Endodermal cell (in vitro differentiated cells): ENCODE results near the gene GSG1L. TPM values are rescaled to one million over a fixed set of nuclear protein-coding genes. Genes with fewer than 3 reads are reported as not detected.

Source experiments
- DNase-seq: peaks from one replicate; pipeline ENCODE4 v3.0.0-alpha.2; 2017
- H3K27ac ChIP-seq: 2 replicates; pipeline ENCODE4 v1.5.1; 2013; ENCODE audit warnings: mild to moderate bottlenecking, low read depth, low read length, moderate library complexity
- H3K27me3 ChIP-seq: 2 replicates; pipeline ENCODE4 v1.6.1; 2013; ENCODE audit warnings: mild to moderate bottlenecking, low read length, moderate library complexity; ENCODE audit not compliant: insufficient read depth, control insufficient read depth, poor library complexity, severe bottlenecking
- H3K36me3 ChIP-seq: 2 replicates; pipeline ENCODE4 v1.7.0; 2013; ENCODE audit warnings: mild to moderate bottlenecking, low read length, moderate library complexity; ENCODE audit not compliant: control insufficient read depth, insufficient read depth
- H3K4me1 ChIP-seq: one replicate; pipeline ENCODE4 v1.7.0; 2013; ENCODE audit warnings: low read length; ENCODE audit not compliant: control insufficient read depth, insufficient read depth
- H3K4me3 ChIP-seq: 2 replicates; pipeline ENCODE4 v1.5.1; 2013; ENCODE audit warnings: mild to moderate bottlenecking, low read length, moderate library complexity
- H3K9ac ChIP-seq: 2 replicates; pipeline ENCODE4 v1.6.1; 2013; ENCODE audit warnings: mild to moderate bottlenecking, low read length, moderate library complexity; ENCODE audit not compliant: poor library complexity, severe bottlenecking; ENCODE audit errors: extremely low read depth
- H3K9me3 ChIP-seq: 2 replicates; pipeline ENCODE4 v1.6.1; 2013; ENCODE audit warnings: mild to moderate bottlenecking, low read length, moderate library complexity; ENCODE audit not compliant: control insufficient read depth
- H3K27ac Mint-ChIP-seq: 2 replicates; pipeline ENCODE4 v1.8.0; 2020; ENCODE audit warnings: mixed read lengths
- H3K27me3 Mint-ChIP-seq: 2 replicates; pipeline ENCODE4 v1.8.0; 2021; ENCODE audit warnings: mild to moderate bottlenecking, mixed read lengths; ENCODE audit not compliant: insufficient read depth
- H3K36me3 Mint-ChIP-seq: 2 replicates; pipeline ENCODE4 v1.8.0; 2020; ENCODE audit warnings: low read depth, mixed read lengths
- H3K4me1 Mint-ChIP-seq: 2 replicates; pipeline ENCODE4 v1.8.0; 2020; ENCODE audit warnings: mixed read lengths
- H3K4me3 Mint-ChIP-seq: 2 replicates; pipeline ENCODE4 v1.8.0; 2020; ENCODE audit warnings: mild to moderate bottlenecking, moderate library complexity, mixed read lengths
- H3K9me3 Mint-ChIP-seq: 2 replicates; pipeline ENCODE4 v1.8.0; 2020; ENCODE audit warnings: mild to moderate bottlenecking, mixed read lengths
- WGBS, 2 experiments: methylation state at CpG; one replicate each; pipeline versions ENCODE4 v1.1.5 to v1.1.7; 2013; ENCODE audit warnings: missing lambda C conversion rate in 2 of 2, mixed read lengths in 1 of 2; ENCODE audit not compliant: insufficient coverage in 1 of 2, insufficient read length in 1 of 2; 5-methylcytosine and 5-hydroxymethylcytosine counted together
- total RNA-seq, 2 donors: library from RNA; stranded (reverse); fragmentation: NEBNext Ultra II Directional in 1 of 2; extraction: Animal tissue kit (Norgen Biotek cat#: 25700) in 1 of 2; gene quantifications; 2 replicates in 1 of 2; 3 replicates in 1 of 2; pipeline ENCODE4 v1.2.1, GENCODE V29; 2021
- TF ChIP-seq, protein P1 (sequence below): fragments of 200-600 bp; sonication (generic); conservative IDR thresholded peaks from 2 replicates; pipeline ENCODE4 v1.5.0; 2021; ENCODE audit warnings: antibody characterized with exemption, mild to moderate bottlenecking

GSG1L gene
- total RNA-seq, 2 donors from 2014 or later: 0.24 TPM; not detected in 1

- H3K27ac ChIP-seq: no peak overlapping the region
- 93 to 98% methylated on average over 6 to 10 of the region's 10 CpGs for WGBS, 2 experiments
- no peaks in the 10 kb centered on the region for H3K9me3 ChIP-seq
- H3K9me3 Mint-ChIP-seq: no peaks in the 10 kb centered on the region
- no peaks in the 10 kb centered on the region for H3K4me1 Mint-ChIP-seq
- no peak overlapping the region for H3K27ac Mint-ChIP-seq
- H3K36me3 Mint-ChIP-seq: no peaks in the 10 kb centered on the region
- no peak for DNase-seq
- H3K4me3 Mint-ChIP-seq: no peak overlapping the region
- H3K27me3 Mint-ChIP-seq: peaks cover 17% of the 10 kb centered on the region
- H3K36me3 ChIP-seq: no peaks in the 10 kb centered on the region
- TF ChIP-seq, protein P1, sequence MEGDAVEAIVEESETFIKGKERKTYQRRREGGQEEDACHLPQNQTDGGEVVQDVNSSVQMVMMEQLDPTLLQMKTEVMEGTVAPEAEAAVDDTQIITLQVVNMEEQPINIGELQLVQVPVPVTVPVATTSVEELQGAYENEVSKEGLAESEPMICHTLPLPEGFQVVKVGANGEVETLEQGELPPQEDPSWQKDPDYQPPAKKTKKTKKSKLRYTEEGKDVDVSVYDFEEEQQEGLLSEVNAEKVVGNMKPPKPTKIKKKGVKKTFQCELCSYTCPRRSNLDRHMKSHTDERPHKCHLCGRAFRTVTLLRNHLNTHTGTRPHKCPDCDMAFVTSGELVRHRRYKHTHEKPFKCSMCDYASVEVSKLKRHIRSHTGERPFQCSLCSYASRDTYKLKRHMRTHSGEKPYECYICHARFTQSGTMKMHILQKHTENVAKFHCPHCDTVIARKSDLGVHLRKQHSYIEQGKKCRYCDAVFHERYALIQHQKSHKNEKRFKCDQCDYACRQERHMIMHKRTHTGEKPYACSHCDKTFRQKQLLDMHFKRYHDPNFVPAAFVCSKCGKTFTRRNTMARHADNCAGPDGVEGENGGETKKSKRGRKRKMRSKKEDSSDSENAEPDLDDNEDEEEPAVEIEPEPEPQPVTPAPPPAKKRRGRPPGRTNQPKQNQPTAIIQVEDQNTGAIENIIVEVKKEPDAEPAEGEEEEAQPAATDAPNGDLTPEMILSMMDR: no peak
- H3K4me1 ChIP-seq: no peaks in the 10 kb centered on the region
- peaks cover 33% of the 10 kb centered on the region for H3K27me3 ChIP-seq
- no peak overlapping the region for H3K4me3 ChIP-seq
- no peak overlapping the region for H3K9ac ChIP-seq
These were observed 21.9 kb downstream of the GSG1L start for GRCh38 chr16:28041615-28042014.

DNA sequence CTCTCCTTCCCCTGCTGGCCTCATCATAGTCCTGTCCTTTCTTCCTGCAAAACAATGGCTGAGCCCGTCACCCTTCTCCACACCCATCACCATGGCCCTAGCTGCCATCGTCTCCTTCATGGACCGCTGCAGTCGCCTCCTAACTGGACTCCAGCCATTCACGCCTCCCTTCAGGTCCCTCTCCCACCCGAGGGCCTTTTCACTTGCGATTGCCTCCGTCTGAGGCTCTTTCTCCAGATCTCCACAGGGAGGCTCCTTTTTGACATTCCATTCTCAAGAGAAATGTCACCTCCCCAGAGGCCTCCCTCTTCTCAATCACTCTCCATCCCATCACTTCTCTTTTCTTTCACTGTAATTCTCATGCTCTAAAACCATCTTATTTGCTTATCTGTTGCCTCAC, 23.5 kb downstream of the GSG1L start:
- TF ChIP-seq, protein P1: no peak
- Mint-ChIP-seq H3K4me1 (no peaks in the 10 kb centered on the region), H3K4me3 (no peak overlapping the region), H3K36me3 (no peaks in the 10 kb centered on the region), H3K9me3 (no peaks in the 10 kb centered on the region), H3K27me3 (peaks cover 23% of the 10 kb centered on the region), H3K27ac (no peak overlapping the region)
- no peaks in the 10 kb centered on the region for H3K4me1 ChIP-seq
- no peaks in the 10 kb centered on the region for H3K36me3 ChIP-seq
- H3K27me3 ChIP-seq: peaks cover 39% of the 10 kb centered on the region
- H3K9ac ChIP-seq: no peak overlapping the region
- H3K9me3 ChIP-seq: no peaks in the 10 kb centered on the region
- H3K4me3 ChIP-seq: no peak overlapping the region
- WGBS, 2 experiments: 46 to 62% methylated on average over 8 of the region's 8 CpGs
- peak; percentile 68 for DNase-seq
- H3K27ac ChIP-seq: no peak overlapping the region

DNA sequence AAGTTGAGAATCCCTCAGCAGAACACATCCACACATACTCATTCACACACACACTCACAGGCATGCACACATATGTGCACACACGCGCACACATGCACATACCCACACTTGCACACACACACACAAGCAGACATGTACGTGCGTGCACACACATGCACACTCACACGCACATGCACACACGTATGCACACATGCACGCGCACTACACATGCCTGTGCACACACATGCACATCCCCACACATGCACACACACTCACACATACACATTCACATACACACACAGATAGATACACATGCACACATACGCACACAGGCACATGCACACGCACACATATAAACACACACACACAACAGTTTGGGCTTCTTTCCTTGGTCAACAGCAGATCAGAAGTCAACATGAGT, 24.0 kb downstream of the GSG1L start:
- TF ChIP-seq, protein P1: no peak
- Histone ChIP-seq H3K27me3 (peaks cover 39% of the 10 kb centered on the region), H3K27ac (no peak overlapping the region), H3K9me3 (no peaks in the 10 kb centered on the region), H3K36me3 (no peaks in the 10 kb centered on the region), H3K9ac (no peak overlapping the region), H3K4me1 (no peaks in the 10 kb centered on the region), H3K4me3 (no peak overlapping the region)
- WGBS, 2 experiments: 95% methylated on average over 8 to 10 of the region's 10 CpGs
- peaks cover 25% of the 10 kb centered on the region for H3K27me3 Mint-ChIP-seq
- H3K27ac Mint-ChIP-seq: no peak overlapping the region
- H3K4me1 Mint-ChIP-seq: no peaks in the 10 kb centered on the region
- H3K9me3 Mint-ChIP-seq: no peaks in the 10 kb centered on the region
- no peak overlapping the region for H3K4me3 Mint-ChIP-seq
- DNase-seq: no peak
- H3K36me3 Mint-ChIP-seq: no peaks in the 10 kb centered on the region
